IPS DF 19.7 (cell line): ENCODE measurements around the gene TP53INP2.
"Not testable (repeated sequence)": the region's sequence is repeated elsewhere in the genome, so short reads cannot be mapped to it uniquely, and the experiment has no call there.

Experiments
- DNase-seq: peaks from one replicate; pipeline ENCODE4 v3.0.0-alpha.2; 2013; ENCODE audit warnings: low read depth, low spot score

Gene TP53INP2

DNA sequence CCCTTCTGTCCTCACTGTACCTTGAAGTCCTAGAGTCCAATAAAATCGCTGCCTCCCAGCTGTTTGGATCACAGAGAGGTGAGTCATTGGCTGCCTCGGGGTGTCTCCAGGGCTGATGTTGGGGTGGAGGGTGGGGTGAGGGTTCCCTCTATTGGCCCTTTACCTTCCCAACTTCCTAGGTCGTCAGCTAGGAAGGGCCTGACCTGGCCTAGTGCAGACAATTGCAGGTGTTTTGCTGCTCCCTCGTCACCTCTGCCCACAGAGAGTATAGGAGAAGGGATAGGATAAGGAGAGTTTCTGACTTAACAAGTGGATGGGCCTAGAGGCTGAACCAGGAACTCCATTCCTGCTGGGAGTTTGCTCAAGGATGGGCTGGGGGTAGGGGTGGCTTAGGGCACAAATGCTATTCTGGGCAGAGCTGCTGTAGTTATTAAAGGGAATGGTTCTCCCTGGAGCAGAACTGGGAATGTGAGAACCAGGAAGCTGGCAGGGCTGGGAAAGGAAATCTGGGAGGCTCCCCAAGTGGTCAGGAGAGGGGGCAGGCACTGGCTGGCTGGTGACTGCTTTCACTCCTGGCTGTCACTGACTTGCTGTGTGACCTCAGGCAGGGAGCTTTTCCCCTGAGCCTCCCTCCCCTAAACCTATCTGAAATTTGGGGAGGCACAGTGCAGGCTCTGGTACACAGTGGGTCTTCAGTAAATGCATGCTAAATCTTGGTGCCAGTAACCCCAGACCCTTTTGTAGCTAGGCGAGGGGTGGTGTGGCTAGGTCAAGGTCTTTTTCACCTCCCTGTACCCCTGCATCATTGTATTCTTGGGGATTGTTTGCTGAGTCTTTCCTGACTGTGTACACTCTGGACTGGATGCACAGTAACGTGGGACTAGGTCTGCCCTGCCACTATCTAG, 1.5 kb downstream of the TP53INP2 start:
- no peak for DNase-seq

DNA sequence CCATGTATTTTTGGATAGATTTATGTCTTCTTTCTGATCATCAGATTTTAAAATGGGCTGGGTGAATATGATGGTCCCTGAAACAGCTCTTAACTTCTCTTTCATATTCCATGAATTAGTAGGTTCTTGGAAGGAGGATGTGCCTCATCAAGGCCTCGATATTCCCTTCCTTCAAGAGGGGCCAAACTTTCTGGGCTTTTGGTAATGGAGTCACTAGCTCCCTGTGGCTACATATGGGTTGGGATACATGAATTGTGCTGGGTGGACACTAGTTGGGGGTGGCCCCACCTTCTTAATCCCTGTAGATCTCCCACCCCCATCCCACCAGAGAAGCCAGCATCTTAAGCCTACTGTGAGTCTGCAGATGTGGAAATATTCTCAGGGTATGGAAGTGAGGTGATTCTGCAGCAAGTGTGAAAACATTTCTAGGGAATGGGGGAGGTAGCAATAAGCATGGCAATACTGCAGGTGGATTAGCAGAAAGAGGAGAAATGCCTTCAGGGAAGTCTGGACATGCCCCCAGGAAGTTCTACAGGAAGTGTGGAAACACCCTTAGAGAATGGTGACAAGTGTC, 2.2 kb downstream of the TP53INP2 start:
- DNase-seq = no peak

DNA sequence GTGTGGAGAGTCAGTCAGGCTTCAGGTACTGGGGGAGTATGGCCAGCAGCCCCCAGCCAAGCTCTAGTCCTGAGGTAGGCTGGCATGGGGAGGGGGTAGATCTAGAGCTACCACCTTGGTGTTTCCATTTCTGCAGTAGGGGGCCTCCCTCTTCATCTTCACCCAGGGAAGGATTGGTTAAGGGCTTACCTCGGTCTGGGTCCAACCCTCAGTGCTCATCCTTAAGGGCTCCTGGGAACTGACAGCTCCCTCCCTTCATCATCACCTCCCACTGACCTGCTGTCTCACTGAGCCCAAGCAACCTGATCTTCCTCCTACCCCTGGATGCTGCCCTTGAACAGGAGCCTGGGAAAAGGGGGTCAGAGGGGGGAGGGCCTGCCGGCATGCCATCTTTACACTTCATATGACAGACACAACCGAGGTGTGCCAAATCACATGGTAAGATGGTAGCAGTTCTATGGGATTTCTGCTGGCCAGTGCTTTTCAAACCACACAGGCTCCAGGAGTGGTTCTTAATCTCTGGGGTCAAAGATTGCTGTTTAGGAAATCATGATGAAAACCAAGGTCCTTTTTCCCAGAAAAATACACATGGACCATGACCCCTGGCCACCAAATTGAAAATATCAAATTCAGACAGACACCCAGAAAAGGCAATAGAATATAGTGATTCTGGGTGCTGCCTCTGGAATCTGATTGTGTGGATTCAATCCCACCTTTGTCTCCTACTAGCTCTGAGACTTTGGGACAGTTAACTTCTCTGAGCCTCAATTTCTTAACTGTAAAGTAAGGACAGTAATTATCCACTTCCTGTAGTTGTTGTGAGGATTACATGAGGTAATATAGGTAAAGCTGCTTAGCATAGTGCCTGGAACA, 3.0 kb downstream of the TP53INP2 start:
- no peak for DNase-seq

DNA sequence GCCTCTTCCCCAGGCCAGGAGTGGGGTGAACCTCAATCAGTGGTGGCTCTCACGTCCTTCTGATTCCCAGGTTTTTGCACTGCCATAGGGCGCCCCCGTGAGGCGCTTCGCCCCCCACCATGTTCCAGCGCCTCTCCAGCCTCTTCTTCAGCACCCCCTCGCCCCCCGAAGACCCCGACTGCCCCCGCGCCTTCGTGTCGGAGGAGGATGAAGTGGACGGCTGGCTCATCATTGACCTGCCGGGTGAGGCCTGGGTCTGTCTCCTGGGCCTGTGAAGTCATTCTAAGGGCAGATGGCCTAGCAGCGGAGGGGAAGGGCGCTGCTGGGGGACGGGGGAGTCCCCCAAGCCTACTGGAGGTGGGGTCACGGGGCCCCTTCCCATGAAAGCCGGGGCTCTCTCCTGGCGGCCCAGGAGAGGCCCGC, 4.5 kb downstream of the TP53INP2 start:
- DNase-seq = no peak

DNA sequence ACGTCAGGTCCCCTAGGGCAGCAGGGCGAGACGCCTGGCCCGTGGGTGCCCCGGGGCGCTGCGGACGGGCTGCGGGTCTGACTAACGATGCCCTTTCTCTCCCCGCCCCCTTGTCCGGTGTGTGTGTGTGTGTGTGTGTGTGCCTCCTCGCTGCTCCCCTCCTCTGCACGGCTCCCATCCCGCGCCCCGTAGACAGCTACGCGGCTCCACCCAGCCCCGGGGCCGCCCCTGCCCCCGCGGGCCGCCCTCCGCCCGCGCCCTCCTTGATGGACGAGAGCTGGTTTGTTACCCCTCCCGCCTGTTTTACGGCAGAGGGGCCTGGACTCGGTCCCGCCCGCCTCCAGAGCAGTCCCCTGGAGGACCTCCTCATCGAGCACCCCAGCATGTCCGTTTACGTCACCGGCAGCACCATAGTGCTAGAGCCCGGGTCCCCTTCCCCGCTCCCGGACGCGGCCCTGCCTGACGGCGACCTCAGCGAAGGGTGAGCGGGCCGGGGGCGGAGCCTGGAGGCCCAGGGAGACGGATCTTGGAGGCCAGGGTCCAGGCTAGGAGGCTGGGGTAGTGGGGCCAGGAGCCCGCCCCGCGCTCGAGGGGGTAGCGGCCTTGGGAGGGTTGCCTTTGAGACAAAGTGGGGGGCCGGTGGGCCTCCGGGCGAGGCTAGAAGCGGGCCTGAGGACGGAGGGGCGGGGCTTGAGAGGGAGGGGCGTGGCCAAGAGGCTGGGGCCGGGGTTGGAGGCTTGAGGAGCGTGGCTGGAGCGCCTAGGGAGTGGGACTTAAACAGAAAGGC, 5.1 kb downstream of the TP53INP2 start:
- no peak for DNase-seq

DNA sequence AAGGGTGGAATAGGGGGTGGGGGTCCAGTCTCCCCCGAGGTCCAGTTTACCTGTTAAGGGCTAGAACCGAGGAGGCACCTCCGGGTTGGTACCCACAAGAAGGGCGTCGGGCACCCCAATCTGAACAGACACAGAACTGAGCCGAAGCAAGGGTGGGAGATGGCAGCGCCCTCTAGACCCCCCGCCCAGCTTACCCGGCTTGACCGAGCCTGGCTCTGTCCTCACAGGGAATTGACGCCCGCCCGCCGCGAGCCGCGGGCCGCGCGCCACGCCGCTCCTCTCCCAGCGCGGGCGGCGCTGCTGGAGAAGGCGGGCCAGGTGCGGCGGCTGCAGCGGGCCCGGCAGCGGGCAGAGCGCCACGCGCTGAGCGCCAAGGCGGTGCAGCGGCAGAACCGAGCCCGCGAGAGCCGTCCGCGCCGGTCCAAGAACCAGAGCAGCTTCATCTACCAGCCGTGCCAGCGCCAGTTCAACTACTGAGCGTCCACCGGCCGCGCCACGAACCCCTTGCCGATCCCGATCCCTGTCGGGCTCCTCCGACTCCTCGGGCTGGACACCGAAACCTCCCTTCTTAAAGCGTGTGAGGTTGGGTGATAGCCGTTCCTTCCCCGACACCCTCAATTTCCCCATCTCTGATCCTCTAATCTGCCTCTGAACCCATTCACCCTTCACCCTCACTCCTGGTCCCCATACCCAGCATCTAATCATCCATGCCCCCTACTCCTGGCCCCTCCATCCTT, 5.9 kb downstream of the TP53INP2 start:
- DNase-seq = no peak

- no peak for DNase-seq
Measured at GRCh38 chr20:34710568-34710839, 6.4 kb downstream of the TP53INP2 start.

DNA sequence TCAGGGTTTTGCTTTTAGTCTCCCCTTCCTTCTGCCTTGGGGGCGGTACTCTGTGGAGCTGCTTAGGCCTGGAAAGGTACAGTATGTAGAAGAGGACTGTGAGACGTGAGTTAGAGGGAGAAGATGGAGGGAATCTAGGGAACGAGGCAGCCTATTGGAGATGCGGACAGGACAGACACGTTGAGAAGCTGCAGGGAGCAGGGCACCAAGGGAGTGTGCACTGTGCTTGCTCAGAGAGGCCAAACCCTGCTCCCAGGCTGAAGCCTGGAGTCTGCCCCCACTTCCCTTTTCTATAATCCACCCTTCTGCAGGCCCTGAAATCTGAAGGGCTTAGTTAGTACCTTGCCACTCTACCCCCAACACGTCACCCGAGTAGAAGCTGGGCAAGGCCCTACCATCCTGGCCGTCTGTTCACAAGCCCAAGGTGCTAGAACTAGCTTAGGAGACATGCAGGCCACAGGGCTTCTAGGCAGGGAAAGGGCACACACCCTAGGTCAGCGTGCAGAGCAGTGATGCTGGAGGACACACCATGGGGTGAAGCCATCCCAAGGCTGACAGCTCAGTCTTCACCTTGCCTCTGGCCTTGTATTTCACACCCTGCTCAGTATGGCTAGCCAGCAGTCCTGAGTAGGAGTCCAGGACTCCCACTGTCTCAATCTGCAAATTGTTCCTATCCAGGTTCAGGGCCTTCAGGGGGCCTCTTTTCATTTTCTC, 6.9 kb downstream of the TP53INP2 start:
- DNase-seq = no peak

DNA sequence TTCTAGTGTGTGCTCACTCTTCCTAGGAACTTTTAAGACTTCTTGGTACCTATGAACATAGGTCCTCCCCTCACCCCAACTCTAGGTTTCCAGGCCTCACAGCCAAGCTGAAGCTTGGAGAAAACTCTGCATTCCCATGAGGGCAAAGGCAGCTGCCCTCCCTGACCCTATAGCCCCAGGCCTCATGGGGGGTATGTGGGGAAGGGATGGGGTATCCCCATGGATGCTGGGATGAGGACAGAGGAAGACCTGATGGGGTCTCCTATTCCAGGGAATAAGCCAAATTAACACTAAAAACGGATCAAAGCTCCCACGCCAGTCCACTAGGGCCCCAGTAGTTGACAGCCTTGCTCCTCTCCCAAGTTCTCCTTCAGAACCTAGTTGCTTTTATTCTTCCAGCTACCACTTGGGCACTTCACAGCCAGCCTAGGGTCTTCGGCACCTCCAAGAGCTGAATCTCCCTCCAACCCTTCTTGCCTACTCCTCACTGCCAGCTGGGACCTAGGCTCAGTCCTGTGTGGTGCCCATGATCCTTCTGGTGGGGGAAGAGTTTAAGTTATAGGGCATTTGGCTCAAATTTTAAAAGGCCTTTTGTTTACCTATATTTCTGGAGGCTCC, 7.8 kb downstream of the TP53INP2 start:
- DNase-seq = no peak

- no peak for DNase-seq
Measured at GRCh38 chr20:34712525-34713192, 8.5 kb downstream of the TP53INP2 start.

- DNase-seq = no peak
Measured at GRCh38 chr20:34713194-34713943, 9.2 kb downstream of the TP53INP2 start.

- DNase-seq = not testable (repeated sequence)
Measured at GRCh38 chr20:34713944-34714515, 9.9 kb downstream of the TP53INP2 start.

- DNase-seq = no peak
Measured at GRCh38 chr20:34715384-34715783, 11.2 kb downstream of the TP53INP2 start.

- no peak for DNase-seq
Measured at GRCh38 chr20:34716921-34717229, 12.7 kb downstream of the TP53INP2 start.

DNA sequence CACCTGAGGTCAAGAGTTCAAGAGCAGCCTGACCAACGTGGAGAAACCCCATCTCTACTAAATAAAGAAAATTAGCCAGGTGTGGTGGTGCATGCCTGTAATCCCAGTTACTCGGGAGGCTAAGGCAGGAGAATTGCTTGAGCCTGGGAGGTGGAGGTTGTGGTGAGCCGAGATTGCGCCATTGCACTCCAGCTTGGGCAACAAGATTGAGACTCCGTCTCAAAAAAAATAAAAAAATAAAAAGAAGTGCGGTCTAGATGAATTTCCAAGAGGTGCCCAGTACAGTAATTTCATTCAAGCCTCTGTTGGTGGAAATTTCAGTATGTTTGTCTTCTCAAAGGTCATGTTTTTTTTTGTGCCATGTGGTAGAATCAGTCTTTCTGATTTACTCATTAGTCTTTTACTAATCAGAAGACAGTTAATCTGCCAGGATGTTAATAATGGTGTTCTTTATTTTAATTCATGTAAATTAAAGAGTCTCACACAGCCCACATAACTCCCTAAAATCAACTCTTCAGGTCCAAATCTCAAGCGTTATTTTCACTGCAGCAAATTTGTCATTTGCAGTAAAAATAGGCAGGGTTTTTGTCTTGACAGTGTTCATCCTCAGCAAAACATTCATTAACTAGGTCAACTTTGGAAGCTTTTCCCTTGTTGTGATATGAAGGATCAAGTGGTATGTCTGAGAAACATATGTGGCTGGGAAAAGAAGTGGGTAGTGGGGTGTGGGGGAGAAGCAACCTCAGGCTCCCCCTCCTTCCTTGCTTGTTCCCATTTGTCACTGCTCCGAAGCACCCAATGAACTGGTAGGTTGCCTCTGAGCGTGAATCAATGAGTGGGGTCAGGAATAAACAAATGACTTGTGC, 13.3 kb downstream of the TP53INP2 start:
- no peak for DNase-seq

DNA sequence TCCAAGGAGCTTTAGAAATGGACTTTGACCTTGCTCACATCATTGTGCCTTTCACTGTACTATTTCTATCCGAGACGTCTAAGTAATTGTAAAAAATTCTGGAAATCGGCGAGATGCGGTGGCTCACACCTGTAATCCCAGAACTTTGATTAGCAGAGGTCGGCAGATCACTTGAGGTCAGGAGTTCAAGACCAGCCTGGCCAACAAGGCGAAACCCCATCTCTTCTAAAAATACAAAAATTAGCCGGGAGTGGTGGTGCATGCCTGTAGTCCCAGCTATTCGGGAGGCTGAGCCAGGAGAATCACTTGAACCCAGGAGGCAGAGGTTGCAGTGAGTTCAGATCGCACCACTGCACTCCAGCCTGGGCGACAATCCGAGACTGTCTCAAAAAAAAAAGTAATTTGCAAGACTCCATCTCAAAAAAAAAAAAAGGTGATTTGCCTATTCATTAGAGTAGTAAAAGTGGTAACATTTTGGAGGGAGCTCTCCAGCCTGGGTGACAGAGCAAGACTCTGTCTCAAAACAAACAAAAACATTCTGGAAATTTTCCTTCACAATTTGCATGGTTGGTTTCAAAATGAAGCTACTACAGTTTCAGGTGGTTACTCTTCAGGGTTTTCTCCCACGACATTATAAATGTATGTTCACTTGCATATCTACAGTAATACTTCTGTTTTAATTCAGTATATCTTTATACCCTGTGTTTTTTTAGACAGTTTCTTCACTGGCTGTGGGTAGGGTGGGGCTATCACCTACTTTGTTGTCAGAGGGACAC, 15.3 kb downstream of the TP53INP2 start:
- DNase-seq = not testable (repeated sequence)

GRCh38 chr20:34720266-34720665, 16.1 kb downstream of the TP53INP2 start:
- no peak for DNase-seq
